HG03342 (cell line): ENCODE results near the gene ITK.
"Not testable (repeated sequence)": the region's sequence is repeated elsewhere in the genome, so short reads cannot be mapped to it uniquely, and the experiment has no call there.

Source experiments
- ATAC-seq: cut with Tn5 transposase; IDR thresholded peaks from one replicate; pipeline ENCODE4 v1.9.1; 2021; ENCODE audit warnings: mild to moderate bottlenecking, moderate library complexity; ENCODE audit not compliant: unreplicated experiment

Gene ITK

DNA sequence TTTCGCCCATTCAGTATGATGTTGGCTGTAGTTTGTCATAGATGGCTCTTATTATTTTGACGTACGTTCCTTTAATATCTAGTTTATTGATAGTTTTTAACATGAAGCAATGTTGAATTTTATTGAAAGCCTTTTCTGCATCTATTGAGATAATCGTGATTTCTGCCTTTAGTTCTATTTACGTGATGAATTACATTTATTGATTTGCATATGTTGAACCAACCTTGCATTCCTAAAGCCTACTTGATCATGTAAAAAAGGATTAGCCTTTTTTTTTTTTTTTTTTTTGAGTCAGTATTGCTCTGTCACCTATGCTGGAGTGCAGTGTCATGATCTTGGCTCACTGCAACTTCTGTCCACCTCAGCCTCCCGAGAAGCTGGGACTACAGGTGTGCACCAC lies 25.1 kb downstream of the ITK start:
- ATAC-seq, result no peak

DNA sequence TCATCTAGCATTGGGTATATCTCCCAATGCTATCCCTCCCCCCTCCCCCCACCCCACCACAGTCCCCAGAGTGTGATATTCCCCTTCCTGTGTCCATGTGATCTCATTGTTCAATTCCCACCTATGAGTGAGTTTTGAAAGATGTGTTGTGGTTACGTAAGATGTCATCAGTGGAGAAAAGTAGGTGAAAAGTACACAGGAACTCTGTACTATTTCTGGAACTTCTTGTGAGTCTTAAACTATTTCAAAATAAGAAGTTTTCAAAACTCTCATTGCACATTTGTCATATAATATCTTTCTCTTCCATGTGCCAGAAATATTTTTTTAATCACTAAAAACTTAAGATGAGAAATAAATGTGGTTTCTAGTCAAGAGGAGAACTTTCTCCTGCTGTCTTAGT lies 30.0 kb downstream of the ITK start:
- not testable (repeated sequence) for ATAC-seq

DNA sequence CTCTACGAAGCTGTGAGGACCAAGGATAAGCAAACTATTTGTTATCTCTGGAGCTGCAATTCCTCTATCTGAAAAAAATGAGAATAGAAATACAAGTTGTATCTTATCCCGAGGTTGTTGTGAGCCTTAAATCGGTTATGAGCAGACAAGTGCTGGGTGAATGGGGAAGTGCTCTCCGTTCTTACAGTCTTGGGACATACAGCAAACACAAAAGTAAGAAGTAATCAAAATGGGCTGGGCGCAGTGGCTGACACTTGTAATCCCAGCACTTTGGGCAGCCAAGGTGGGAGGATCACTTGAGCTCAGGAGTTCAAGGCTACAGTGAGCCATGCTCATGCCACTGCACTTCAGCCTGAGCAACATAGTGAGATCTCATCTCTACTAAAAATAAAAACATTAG lies 31.7 kb downstream of the ITK start:
- ATAC-seq, result no peak

DNA sequence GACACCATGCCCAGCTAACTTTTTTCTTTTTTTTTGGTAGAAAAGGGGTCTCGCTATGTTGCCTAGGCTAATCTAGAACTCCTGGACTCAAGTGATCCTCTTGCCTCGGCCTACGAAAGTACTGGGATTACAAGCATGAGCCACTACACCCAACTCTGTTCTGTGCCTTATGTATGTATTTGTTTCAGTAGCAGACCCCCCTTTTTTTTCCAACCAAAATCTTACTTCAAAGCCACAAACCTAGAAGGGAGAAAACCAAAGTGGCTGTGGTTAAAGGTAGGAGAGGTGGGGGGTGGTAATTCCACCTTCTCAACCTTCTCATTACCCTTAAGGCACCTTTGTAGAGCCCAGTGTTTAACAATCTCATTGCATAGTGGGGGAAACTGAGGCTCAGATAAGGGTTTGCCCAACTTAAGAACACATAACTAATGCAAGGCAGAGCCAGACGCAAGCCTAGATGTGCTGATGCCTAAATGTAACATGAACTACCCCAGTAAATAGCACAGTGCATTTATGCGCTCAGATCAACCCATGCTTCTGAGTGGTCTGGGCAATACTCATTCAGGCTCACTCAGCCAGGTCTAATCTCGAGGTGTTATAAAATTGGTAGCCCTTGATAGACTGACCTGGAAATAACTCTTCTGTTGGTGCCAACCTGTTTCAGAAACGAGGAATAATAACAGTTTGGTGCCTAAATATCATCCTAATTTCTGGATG lies 33.0 kb downstream of the ITK start:
- no peak for ATAC-seq

DNA sequence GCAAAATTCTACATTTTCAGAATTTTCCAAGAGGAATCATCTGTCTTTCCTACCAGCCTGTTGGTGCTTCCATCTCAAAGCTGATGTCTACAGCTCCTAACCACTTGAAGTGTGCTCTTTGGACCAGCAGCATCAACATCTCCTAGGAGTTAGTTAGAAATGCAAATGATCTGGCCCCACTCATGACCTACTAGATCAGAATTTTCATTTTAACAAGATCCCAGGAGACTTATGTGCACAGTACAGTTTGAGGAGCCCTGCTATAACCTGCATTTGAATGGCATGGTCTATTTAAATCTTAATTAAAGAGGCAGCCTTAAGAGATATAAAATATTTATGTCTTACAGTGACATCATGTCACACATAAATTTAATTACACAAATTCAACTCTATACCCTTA lies 33.8 kb downstream of the ITK start:
- peak; percentile 27 for ATAC-seq

DNA sequence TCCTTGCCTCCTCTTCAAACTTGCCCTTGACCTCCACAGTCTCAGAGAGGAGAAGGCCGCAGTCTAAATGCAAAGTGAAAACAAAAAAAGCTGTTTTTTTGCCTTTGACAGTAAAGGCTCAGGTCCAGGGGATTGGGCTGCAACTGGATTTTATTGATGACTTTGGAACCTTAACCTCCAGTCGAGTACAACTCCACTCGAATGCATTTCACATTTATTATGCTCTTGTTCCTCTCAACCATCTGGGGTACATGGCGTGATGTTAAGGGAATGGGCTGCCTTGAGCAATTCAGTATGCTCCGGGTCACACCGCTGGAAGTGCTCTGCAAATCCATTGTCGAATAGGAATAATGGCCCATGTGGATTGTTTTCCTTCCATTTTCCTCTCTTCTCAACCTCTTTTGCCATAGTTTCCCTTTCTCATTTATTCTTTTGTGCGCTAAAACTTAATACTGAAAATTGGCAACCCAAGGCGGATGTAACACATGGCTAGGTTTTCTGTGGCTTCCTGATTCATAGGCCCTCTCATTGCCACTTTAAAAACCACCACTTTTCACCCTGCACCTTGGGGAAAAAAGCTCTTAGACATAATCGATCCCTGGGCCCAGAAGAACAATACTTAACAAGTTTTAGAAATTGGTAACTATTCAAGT lies 34.3 kb downstream of the ITK start:
- peak; percentile 31 for ATAC-seq

DNA sequence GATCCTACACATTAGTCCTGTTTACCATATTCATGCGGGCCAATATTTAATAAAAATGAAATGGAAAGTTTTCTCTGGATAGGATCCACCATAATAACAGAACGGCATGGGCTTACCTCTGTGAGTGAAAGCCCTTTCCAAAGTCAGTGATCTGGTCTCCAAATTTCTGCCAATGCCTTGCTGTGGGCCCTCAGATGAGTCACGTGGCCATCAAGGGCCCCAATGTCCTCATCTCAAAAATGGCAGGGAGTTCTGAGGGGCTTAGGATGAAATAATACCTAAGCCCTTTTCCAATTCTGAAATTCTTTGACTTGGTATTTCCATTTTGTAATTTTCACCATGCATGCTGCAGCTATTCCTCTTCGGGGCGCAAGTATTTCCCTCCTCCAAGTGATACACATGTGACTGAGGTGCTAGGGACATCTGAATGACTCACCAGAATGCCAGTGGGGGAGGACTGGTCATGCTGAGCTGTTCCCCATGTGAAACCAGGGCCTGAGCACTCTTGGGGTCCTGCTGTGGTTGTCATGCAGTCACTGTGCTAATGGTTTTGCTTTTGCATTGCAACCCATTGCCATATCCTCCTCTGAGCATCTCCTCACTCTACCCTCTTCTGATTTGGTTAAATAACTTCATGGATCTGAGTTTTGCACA lies 35.0 kb downstream of the ITK start:
- ATAC-seq, result peak; percentile 22

DNA sequence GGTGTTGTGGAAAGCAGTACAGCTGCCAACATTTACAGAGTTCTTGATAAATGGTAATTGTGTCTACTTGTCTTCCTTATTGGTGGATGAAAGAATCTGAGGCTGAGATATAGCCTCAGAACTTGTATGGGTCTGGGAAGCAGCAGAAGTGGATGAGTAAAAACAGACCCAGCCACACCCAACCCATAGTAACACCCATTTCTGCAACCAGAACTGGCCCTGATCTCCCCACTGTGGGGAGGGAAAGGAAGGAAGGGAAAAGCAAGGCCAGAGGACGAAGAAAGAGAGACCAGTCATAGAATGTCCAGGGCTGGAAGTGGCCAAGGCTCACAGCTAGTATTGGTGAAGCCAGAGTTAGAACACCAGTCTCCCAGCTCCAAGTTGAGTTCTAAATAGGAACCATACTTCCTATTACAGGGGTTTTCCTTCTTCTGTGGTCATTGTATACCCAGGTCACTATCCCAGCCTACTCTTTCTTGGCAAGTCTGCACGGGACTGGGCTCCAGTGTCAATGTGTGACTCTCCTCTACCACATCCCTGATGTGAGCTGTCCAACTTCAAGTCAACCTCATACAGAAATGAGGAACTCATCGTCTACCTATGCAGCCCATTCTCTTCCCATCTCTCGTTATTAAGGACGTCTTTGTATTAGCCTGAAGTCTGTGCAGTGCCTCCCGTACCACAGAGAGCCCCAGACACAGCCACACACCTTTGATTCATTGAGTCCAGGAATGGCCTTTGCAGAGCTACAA lies 35.9 kb downstream of the ITK start:
- no peak for ATAC-seq

DNA sequence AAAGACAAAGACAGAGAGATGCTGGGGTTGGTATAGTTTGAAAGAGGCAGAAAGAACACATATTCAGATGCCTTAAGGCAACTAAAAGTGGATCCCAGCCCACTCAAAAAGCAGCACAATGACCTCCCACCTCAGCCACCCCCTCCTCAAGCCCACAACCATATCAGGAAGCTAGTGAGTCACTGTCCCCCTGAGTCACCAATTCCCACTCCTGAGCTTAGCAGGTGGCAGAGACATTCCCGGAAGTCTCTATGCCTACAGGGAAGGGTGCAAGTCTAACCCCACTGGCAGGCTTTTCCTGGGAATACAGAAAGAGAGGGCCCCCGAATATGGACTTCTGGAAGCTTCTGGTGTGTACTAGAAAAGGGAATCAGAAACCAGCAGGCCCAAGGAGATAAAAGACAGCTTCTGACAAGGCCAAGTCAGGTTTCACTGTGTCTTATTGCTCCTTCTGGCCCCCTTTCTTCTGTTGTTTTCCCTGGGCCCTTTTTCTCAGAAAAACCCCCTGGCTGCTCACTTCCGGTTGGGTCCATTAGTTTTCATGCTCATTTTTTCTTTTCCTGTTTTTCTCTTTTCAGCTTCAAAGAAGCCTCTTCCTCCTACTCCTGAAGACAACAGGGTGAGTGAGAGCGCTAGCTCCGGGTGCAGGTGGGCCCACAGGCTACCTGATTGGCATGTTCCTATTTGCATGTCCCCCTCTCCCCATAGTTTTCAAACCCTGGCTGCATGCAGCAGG lies 36.8 kb downstream of the ITK start:
- ATAC-seq, result no peak

DNA sequence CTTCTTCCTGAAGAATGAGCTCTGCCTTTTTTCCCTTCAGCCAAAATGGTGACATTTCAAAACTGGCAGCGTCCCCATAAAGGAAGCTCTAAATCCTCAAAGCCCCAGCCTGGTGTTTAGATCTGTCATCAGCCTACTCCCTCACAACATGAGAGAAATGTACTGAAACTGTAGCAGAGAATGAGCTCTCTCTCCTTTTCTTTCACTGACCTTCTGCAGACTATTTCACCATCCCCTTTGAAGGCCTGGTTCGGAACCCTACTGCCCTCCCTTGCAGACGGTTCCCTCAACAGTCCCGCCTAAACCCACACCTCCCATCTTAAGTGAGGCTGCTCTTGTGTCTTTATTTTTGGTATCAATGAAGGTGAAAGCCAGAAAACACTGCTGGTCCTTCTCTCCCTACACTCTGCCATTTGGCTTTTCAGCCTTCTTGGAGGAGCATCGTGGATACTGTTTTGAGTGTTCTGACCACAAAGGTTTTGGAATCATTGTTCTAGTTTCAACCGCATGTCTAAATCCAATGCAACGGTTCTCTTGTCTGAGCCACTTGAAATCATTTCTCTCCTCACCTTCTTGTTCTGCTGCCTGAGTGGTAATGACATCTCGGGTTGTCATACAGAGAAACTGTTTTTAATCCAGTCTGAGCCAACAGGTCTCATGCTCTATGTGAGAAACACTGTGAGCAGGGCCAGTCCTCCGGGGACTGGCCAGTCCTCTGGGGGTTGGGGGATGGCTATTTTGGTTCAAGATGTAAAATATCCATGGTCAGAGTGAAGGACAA lies 39.0 kb downstream of the ITK start:
- peak; percentile 62 for ATAC-seq

DNA sequence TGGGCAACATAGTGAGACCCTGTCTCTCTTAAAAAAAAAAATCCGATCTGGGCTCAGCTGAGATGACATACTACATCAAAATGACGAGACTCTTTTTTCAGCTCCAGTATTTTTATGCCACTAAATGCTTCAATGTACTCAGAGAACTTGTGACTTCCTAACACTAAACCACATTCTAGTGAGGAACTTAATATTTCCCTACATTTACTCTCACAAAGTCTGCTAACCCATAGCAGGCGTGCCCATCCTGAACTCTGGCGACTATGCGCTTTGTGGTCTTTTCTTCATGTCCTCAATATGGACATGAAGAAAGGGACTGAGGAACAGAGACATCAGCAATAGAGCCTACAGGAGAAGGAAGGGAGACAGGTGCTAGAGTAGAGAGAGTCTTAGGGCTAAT lies 41.3 kb downstream of the ITK start:
- no peak for ATAC-seq

DNA sequence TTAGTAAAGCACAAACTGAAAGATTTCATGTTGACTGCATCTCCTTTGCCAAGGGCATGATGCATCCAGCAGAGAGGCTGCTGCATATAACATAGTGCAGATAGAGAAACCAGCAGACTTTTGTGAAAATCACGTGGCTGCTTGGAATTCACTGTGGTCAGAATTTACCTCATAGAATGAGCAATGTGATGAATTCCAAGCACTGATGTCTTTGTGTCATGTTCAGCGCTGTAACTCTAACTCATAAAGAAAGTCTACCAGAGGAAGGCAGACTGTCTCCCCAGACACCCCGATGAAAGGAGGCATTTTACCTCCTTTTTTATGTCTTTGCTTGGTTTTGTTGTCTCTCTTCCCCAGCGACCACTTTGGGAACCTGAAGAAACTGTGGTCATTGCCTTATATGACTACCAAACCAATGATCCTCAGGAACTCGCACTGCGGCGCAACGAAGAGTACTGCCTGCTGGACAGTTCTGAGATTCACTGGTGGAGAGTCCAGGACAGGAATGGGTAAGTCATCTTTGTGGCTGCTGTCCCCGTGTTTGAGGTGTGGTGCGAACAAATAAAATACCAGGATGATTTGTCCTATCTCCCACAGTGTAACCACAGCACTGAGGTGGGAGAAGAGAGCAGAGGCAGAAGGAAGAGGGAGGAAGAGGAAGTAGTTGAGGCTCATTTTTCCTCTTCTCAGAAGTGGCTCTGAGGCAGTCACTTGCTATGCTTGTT lies 42.0 kb downstream of the ITK start:
- no peak for ATAC-seq

DNA sequence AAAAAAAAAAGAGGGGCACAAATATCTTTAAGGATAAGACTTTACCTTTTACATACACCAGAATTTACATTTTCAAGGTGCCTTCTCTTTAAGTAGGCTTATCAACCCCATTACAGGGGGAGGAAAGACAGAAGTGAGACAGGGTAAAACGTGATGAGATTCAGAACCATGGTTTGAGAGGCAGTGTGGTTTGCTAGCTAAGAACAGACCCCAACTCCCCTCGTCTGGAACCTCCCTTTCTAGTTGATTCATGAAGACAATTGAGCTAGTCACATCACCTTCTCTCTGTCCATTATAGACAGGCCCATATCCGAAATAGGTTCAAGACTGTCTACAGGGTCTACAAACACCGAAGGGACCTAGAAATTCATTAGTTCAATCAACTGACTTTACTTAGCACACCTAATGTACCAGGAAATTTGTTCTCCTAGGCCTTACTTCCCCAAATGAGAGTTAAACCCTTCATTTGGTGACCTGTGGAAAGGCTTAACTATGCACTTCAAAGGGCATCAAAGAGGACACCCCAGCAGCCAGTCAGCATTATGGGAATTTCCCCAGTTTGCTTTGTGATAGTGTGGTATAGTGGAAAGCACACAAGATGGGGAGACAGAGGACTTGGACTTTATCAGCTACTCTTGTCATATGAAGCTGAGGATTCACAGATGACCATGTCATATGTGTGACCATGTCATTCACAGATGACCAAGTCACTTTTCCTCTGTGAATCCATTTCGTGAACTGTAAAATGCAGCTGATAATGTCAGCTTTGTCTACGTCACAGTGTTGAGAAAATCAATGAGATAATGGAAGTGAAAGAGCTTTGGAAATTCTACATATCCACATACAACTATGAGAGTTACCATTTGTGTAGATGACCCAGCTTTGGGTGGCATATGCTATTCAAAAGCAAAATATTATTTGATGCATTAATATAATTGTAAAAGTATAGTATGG lies 45.1 kb downstream of the ITK start:
- ATAC-seq, result no peak

DNA sequence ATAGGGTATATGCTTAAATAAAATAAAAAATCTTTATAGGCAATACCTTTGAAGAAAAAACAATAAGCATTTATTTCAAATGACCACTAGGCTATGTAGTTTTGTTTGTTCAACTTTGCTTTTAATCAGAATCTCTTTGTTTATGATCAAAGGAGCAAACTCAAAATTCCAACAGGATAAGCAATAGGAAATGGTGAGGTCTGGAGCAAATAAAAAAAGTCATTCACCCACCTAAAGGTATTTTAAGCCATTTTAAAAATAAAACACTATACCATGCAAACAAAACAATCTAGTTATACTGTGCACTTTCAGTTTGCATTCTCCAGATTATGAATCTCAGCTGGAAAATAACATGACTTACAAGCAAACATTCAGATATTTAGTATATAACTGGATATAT lies 50.0 kb downstream of the ITK start:
- no peak for ATAC-seq

DNA sequence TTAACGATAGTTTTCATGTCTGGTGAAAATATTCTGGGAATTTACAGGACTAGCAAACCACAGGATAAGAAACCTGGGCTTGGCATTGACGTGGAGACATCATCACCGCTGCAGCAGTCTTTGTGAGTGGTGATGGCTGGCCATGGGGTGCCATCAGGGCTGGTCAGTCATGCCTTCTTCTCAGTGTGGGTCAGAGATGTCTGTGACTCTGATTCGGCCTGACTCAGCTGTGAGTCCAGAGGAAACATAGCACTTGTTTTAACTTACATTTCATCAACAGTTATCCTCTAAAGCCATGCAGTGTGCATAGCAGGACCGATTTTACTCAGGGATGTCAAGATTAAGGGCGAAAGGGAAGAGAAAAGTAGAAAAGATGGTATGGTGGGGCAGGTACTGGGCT lies 52.1 kb downstream of the ITK start:
- no peak for ATAC-seq

DNA sequence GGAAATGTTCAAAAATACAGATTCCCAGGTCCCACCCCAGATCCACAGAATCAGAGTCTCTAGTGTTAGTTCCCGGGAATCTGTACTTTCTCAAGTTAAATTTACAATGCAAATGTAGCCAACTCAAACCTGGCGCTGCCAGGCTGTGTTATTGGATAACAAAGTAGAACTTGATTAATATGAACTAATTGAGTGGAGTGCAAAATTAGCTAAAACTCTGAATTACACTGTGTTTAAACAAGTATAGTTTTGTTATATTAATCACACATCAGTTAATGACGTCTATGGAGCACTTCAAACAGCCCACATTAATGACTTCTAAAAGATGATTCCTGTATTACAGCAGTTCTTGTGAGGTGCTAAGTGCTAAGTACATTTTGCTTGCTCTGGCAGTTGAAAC lies 52.9 kb downstream of the ITK start:
- no peak for ATAC-seq

DNA sequence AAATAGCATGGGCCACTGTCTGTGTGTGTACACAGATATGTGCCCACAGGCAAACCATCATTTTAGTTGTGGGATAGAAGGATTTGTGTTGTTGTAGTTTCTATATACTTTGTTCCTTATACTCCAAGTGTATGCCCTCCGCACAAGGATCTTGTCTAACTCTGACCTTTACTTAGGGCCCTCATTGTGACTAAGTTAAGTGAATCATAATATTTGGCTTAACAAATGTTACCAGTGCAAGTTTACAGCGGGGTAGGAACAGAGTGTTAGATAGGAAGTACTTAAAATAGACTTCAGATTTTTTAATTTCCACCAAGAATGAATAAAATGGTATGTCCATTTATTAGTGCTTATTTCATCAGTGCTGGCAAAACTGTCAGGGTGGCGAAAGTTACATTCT lies 55.8 kb downstream of the ITK start:
- no peak for ATAC-seq

DNA sequence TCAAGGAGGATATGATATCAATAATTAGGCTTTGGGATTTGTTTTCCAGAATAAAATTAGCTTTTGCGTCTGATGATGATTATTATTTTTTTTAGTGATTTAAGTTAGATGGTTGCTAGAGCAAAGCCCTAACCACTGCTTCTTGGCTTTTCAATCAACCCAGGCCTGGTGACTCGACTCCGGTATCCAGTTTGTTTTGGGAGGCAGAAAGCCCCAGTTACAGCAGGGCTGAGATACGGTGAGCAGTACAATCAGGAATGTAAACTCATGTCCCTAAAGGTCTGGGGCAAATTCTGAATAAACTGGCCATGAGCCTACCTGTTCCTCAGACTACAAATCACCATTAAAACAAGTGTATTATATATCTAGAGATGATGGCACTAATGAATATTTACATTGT lies 60.8 kb downstream of the ITK start:
- ATAC-seq, result no peak
